Cerebellar cortex (tissue), 1 donor: ENCODE data around the gene ACACB.

ENCODE experiments used
- DNase-seq: peaks from one replicate; pipeline ENCODE4 v3.0.0-alpha.2; 2015; ENCODE audit warnings: low spot score

ACACB gene

GRCh38 chr12:109302358-109302757 is 186.0 kb downstream of the ACACB start:
- no peak for DNase-seq

- no peak for DNase-seq
Observed at GRCh38 chr12:109302770-109303169, 186.4 kb downstream of the ACACB start.

GRCh38 chr12:109304485-109304884 is 188.1 kb downstream of the ACACB start:
- no peak for DNase-seq

GRCh38 chr12:109305547-109305946 is 189.2 kb downstream of the ACACB start:
- no peak for DNase-seq

GRCh38 chr12:109307051-109307450 is 190.7 kb downstream of the ACACB start:
- no peak for DNase-seq

- no peak for DNase-seq
Observed at GRCh38 chr12:109308534-109309380, 192.4 kb downstream of the ACACB start, which contains the start of gene FOXN4. Gene FOXN4 (minus strand): TSS chr12:109309284. CDS start chr12:109308321, 963 bp downstream.

- no peak for DNase-seq
Observed at GRCh38 chr12:109309381-109310246, 193.2 kb downstream of the ACACB start.

- DNase-seq, result no peak
Observed at GRCh38 chr12:109310247-109311125, 194.1 kb downstream of the ACACB start.
